ENCODE data around the gene CRYGA. TPM values are rescaled to one million over a fixed set of nuclear protein-coding genes. Genes with fewer than 3 reads are reported as not detected.

Gene CRYGA
- total RNA-seq, 1 experiment from 2014 or later, result not detected

DNA sequence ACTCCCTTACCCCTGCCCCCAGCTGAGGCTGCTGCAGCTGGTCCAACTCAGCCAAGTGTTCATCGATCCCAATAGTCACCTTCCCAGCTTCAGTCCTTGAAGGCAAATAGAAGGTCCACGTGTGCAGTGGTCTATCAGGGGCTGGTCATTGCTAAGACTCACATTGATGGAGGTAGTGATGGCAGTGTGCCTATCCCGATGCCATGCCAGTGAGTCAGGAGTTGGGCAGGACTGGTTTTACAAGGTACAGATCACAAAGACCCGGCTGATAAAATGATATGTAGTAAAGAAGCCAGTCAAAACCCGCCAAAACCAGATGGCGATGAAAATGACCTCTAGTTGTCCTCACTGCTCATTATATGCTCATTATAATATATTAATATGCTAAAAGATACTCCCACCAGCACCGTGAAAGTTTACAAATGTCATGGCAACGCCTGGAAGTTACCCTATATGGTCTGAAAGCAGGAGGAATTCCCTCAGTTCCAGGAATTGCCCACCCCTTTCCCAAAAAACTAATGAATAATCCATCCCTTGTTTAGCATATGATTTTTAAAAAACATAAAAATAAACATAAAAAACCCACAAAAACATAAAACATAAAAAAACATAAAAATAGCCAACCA, 29.3 kb upstream of the CRYGA start:
- ChIA-PET CTCF (no interaction called here), POLR2A (interaction anchor here (0.9 kb wide), 1 partner anchor 9 kb away, joined by 4 read pairs; no protein-coding TSS in a partner anchor)
- in situ Hi-C loops (cut with HindIII; ENCODE audit: low pct_unique_long_range_greater_than_20kb, low sequenced_read_pairs) (no loop called here), intact Hi-C loops (cut with micrococcal nuclease; ENCODE audit: unreplicated experiment) (no loop called here)
- no peaks in the 10 kb centered on the region for H3K9me3 ChIP-seq (ENCODE audit: control insufficient read depth, insufficient read depth, low read depth, low read length)
- H3K4me3 ChIP-seq (ENCODE audit: low read depth in 2 of 2, low read length in 2 of 2), result no peak overlapping the region
- no peak for TF ChIP-seq POLR2AphosphoS5 (IDR thresholded peaks at IDR 0.05; ENCODE audit: low read depth, low read length)
- TF ChIP-seq, protein P1, sequence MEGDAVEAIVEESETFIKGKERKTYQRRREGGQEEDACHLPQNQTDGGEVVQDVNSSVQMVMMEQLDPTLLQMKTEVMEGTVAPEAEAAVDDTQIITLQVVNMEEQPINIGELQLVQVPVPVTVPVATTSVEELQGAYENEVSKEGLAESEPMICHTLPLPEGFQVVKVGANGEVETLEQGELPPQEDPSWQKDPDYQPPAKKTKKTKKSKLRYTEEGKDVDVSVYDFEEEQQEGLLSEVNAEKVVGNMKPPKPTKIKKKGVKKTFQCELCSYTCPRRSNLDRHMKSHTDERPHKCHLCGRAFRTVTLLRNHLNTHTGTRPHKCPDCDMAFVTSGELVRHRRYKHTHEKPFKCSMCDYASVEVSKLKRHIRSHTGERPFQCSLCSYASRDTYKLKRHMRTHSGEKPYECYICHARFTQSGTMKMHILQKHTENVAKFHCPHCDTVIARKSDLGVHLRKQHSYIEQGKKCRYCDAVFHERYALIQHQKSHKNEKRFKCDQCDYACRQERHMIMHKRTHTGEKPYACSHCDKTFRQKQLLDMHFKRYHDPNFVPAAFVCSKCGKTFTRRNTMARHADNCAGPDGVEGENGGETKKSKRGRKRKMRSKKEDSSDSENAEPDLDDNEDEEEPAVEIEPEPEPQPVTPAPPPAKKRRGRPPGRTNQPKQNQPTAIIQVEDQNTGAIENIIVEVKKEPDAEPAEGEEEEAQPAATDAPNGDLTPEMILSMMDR (IDR thresholded peaks at IDR 0.05), result no peak
- TF ChIP-seq, protein P2, sequence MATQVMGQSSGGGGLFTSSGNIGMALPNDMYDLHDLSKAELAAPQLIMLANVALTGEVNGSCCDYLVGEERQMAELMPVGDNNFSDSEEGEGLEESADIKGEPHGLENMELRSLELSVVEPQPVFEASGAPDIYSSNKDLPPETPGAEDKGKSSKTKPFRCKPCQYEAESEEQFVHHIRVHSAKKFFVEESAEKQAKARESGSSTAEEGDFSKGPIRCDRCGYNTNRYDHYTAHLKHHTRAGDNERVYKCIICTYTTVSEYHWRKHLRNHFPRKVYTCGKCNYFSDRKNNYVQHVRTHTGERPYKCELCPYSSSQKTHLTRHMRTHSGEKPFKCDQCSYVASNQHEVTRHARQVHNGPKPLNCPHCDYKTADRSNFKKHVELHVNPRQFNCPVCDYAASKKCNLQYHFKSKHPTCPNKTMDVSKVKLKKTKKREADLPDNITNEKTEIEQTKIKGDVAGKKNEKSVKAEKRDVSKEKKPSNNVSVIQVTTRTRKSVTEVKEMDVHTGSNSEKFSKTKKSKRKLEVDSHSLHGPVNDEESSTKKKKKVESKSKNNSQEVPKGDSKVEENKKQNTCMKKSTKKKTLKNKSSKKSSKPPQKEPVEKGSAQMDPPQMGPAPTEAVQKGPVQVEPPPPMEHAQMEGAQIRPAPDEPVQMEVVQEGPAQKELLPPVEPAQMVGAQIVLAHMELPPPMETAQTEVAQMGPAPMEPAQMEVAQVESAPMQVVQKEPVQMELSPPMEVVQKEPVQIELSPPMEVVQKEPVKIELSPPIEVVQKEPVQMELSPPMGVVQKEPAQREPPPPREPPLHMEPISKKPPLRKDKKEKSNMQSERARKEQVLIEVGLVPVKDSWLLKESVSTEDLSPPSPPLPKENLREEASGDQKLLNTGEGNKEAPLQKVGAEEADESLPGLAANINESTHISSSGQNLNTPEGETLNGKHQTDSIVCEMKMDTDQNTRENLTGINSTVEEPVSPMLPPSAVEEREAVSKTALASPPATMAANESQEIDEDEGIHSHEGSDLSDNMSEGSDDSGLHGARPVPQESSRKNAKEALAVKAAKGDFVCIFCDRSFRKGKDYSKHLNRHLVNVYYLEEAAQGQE (IDR thresholded peaks at IDR 0.05; ENCODE audit: insufficient read depth in 1 of 2, low read depth in 2 of 2, low read length in 1 of 2), result no peak
- no peak for TF ChIP-seq TCF7L2 (IDR thresholded peaks at IDR 0.05; ENCODE audit: low read depth, low read length)
- TF ChIP-seq SIN3A (IDR thresholded peaks at IDR 0.05; ENCODE audit: borderline replicate concordance, insufficient read depth, low read depth, low read length), result no peak
- H3K36me3 ChIP-seq (ENCODE audit: control insufficient read depth, insufficient read depth, low read length), result no peaks in the 10 kb centered on the region
- DNase-seq (ENCODE audit: low read depth, low spot score), result no peak
- H3K27ac ChIP-seq (ENCODE audit: low read length), result no peak overlapping the region
- no peaks in the 10 kb centered on the region; the same call in 1 of the 2 replicates for H3K4me1 ChIP-seq (ENCODE audit: control insufficient read depth, insufficient read depth, low read length)
- no peak for ATAC-seq
- no TSS peak for BruUV-seq (replicated peaks)
- H3K27me3 ChIP-seq (ENCODE audit: control insufficient read depth, insufficient read depth, low read length), result no peaks in the 10 kb centered on the region

DNA sequence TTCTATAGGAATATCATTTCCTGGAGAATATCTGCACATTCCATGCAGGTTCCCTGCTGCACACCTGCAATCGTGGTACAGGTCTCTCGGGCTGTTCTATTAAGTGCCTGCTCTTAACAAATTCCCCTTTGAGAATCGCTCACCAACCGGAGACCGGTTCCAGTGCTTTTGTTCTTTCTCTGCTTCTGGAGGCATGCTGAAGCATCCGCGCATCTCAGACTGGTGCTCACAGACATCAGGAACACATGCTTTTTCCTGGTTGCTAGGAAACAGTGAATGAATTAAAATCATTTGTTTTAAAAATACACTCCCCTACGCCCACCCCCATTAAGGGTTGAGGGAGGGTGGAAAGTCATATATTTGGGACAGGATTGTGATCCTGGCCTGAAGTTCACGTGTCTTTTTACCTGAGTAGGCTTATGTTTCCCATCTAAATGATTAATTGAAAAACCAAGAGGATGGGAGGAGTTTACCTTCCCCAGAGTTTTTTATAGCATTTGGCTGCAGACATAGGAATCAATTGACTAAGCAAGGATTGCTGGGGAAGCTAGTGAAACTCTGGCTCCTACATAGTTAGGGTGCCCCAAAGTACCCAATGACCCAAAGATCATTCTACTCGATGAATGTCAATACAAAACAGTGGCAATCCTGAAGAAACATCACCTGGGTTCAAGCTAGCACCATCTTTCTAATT, 26.6 kb upstream of the CRYGA start, which contains the start of gene C2orf80:
Gene C2orf80, minus strand, starts transcription at position 221 of the 694 bp plus-strand sequence. CDS start 3,044 bp downstream, outside the sequence.
- in situ Hi-C loops (cut with HindIII; ENCODE audit: low pct_unique_long_range_greater_than_20kb, low sequenced_read_pairs) (no loop called here), intact Hi-C loops (cut with micrococcal nuclease; ENCODE audit: unreplicated experiment) (no loop called here)
- BruUV-seq (replicated peaks), result no TSS peak
- TF ChIP-seq SIN3A (IDR thresholded peaks at IDR 0.05; ENCODE audit: borderline replicate concordance, insufficient read depth, low read depth, low read length), result no peak
- TF ChIP-seq, protein P2 (IDR thresholded peaks at IDR 0.05; ENCODE audit: insufficient read depth in 1 of 2, low read depth in 2 of 2, low read length in 1 of 2), result no peak
- TF ChIP-seq, protein P1 (IDR thresholded peaks at IDR 0.05), result no peak
- CTCF ChIA-PET, result no interaction called here
- Histone ChIP-seq H3K27ac (ENCODE audit: low read length) (no peak within 1 kb of the TSS), H3K36me3 (ENCODE audit: control insufficient read depth, insufficient read depth, low read length) (no peaks in the 10 kb centered on the region), H3K9me3 (ENCODE audit: control insufficient read depth, insufficient read depth, low read depth, low read length) (no peaks in the 10 kb centered on the region), H3K27me3 (ENCODE audit: control insufficient read depth, insufficient read depth, low read length) (peaks cover 10% of the 10 kb centered on the region; the same call in 1 of the 2 replicates), H3K4me3 (ENCODE audit: low read depth in 2 of 2, low read length in 2 of 2) (no peak within 1 kb of the TSS), H3K4me1 (ENCODE audit: control insufficient read depth, insufficient read depth, low read length) (no peaks in the 10 kb centered on the region; the same call in 1 of the 2 replicates)
- POLR2A ChIA-PET, result no interaction called here
- ATAC-seq (no peak), DNase-seq (ENCODE audit: low read depth, low spot score) (no peak)

Data from Panc1 (cell line).